ENCODE data around the gene ETV3.

- TF ChIP-seq CTCF (IDR thresholded peaks at IDR 0.05): no peak
- no peak for TF ChIP-seq POLR2AphosphoS5 (IDR thresholded peaks at IDR 0.05)
- no peak for TF ChIP-seq EP300 (IDR thresholded peaks at IDR 0.05)
Measured at GRCh38 chr1:157090771-157091170, 47.4 kb downstream of the ETV3 start.

All from gastroesophageal sphincter (tissue), 3 donors.